GM10847 (cell line): Measurements from ENCODE around the gene EEF1E1.

ENCODE experiments used
- POLR2A ChIP-seq: IDR thresholded peaks from 2 replicates; pipeline ENCODE4 v1.6.1; 2011; ENCODE audit not compliant: insufficient read length; ENCODE audit errors: extremely low read depth

Gene EEF1E1

DNA sequence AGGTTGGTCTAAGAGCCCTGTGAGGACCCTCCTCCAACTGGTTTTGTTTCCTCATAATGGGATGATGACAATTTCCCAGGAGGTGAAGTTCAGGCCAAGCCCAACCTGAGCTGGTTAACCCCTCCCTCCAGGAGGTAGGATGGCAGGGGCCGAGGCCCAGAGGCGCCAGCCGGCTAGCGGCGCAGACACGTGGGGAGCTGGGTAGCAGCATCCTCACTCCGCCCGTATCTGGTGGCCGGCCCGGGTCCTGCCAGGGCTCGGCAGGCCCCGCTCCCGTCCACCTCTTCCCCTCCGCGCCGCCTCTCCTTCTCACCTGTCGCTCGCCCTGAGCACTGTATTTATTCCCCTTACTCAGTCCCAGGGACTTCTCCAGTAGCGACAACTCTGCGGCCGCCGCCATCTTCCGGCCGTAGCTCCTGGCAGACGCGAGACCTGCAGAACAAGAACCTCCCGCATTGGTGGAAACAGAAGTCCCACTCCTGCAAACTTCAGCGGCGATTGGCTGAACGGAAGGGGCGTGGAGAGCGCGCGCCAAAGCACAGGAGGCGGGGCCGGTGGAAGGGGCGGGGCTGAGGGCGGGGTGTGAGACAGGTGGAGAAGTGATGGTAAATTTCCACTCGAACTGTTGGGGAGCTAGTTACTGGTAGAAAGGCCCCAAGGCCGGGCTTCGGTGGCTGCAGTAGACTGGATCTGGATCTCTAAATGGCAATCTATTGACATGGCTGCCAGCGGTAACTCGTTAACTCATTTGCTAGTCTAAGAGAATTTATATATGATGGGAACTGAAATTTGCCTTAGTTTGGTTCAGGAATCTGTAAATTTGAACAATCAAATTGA is at the start of gene EEF1E1:
Gene EEF1E1, minus strand, starts transcription at position 427 of the 837 bp plus-strand sequence. Its CDS starts 27 bp downstream, at position 400.
- TF ChIP-seq POLR2A = peak; percentile 73

DNA sequence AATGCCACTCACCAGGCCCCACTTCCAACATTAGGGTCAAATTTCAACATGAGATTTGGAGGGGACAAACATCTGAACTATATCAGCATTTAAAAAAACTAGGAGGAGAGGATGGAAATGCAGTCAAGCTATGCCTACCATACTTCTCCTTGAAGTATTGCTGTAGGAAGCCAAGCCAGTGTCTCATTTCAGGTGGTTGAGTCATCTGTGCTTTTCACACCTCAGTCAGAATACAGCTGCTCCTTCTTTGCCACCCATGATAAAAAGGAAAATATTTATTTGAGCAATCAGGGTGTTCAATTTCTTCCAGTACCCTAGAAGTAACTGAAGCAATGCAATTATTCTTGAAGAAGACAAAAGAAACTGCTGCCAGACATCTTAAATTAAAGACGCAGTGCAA is 47.0 kb upstream of the EEF1E1 start:
- TF ChIP-seq POLR2A = no peak

DNA sequence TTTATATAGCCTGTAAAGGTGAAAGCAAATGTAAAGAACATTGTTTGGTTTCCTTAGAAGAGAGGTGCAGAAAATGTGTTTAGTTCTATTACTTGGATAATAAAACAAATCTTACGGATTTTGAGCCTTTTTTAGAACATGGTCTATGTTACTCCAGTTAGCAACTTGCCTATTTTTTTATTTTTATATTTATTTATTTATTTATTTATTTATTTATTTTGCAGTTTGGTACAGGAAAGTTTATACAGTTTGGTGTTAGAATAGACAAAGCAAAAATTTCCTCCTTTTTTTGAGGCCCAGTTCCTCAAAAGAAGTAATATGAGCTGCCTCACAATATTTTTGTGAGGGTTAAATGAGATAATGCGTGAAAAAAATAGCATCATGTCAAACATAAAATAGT is 41.6 kb upstream of the EEF1E1 start:
- no peak for TF ChIP-seq POLR2A

DNA sequence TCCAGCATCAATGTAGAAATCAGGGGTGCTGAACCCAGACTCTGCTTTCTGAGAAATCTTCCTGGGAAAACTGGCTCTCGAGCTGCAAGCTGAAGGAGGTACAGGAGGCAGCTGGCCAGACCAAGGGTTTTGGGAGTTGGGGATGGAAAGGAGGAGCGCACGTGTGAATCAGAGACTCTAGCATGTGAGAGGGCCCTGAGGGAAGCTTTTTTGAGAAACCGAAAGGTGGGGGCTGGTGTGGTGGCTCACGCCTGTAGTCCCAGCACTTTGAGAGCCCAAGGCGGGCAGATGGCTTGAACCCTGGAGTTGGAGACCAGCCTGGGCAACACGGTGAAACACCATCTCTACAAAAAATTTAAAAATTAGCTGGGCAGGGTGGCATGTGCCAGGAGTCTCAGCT is 37.1 kb upstream of the EEF1E1 start:
- TF ChIP-seq POLR2A = no peak

DNA sequence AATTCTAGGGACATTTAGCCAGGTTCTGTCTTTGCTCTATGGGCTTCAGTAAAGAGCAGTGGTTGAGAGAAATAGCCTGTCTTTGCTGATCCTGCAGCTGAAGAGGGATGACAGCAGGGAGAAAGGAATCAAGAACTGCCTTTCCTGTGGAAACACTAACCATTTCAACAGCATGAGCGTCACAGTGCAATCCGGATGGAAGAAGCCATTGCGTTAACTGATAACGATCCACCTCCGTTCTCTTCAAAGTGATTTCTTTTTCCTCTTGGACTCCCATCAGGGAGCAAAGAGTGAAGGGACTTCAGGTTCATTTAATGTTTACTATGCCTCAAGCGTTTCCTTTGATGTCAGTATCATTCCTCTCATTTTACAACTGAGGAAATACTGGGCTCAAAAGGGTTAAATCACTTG is 35.2 kb upstream of the EEF1E1 start:
- TF ChIP-seq POLR2A = no peak

DNA sequence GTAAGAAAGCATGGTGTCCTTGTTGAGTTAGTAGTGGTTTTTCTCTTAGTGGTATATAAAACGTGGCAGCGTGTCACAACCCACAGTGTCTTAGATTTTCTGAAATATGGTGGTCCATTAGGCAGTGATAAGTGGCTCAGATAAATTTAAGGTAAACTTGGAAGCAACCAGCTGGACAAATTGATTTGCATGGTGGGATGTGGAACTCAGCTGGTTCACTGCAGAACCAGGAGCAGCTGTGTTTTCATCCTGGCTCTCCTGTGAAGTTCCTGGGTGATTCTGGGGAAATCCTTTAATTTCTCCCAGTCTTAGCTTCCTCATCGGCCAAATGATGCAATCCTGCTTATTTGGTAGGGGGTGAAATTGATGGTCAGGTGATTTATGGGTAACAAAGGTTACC is 32.9 kb upstream of the EEF1E1 start:
- no peak for TF ChIP-seq POLR2A

DNA sequence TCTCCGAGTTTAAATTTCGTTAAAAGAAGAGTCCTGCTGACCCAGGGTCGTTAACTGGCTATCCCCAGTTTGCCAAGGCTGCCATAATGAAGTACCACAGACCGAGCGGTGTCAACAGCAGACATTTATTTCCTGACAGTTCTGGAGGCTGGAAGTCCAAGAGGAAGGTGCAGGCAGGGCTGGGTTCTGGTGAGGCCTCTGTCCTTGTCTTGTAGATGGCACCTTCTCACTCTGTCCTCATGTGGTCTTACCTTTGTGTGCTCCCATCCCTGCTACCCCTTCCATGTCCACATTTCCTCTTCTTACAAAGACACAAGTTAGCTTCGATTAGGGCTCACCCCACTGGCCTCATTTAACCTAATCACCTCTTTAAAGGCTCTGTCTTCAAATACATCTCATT is 29.8 kb upstream of the EEF1E1 start:
- TF ChIP-seq POLR2A = no peak

DNA sequence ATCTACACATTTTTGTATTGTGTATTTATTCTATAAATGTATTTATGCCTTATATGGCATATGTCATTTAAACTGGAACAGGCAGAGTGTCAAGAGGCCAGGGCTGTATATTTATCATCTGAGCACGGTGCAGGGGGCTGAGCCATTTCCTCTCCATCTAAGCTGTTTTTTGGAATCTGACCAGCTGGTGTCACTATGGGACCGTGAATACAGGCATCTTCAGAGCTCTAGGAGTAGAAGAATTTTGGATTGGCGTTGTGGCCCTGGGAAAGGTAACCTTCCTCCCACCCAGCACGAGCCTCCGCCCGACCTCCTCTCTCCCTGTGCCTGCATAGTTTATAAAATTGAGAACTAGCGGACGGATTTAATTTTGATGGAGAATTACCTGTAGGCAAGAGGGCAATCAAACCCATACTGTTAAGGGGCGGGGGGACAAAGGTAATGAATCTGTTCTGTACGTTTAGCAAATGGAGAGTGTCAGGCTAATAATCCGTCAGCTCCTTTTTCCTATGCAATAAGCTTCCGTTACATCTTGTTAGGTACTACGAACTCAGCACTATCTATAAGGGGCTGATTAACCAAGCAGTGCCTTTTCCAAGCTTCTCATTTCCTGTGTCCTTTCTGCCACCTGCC is 29.0 kb upstream of the EEF1E1 start:
- no peak for TF ChIP-seq POLR2A

DNA sequence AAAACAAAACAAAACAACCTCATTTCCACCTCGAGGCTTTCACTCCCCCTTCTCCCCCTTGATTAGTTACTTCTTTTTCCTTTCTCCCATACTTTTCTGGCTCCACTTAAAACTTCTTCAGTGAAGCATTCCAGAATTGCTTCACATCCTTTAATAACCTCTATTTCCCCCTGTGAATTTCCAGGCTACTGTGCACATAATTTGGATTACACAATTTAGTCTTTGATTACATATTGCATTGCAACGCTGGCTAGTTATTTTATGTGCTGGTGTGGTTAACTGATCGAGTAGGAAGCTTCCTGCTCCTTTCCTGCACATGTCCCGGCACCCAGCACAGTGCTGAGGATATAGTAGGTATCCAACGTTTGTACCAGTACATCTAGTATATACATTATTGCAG is 28.1 kb upstream of the EEF1E1 start:
- TF ChIP-seq POLR2A = no peak

DNA sequence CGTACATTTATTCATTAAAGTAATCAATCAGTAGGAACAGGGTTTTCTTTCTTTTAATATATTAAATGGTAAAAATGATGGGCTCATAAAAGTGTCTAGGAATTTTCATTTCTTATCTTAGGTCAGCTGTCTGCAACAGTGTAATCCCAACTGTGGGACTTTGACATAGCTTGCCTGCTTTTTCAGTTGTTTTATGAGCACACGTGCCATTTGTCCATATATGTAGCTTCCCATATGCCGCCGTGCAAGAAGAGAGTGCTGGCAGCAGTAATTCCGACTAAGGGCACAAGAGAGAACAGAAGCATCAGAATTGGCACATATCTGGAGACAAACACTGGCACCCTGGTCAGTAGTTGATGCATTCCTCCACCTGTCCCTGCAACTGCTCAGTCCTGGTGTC is 20.9 kb upstream of the EEF1E1 start:
- no peak for TF ChIP-seq POLR2A

DNA sequence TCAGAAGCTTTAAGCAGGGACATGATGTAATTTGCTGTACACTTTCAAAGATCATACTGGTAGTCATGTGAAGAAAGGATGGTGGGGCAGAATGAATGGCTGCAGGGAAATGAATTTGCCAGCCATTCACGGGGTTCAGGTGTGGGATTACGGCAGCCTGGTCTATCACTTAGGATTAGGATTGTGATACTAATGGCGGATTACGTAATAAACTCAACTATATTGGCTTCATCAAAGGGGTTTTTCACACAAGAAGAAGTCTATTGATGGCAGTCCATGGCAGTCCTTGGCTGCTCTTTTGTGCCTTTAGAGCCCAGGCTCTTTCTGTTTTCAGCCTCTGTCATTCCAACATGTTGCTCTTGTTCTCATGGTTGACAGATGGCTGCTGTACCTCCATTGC is 12.6 kb upstream of the EEF1E1 start:
- TF ChIP-seq POLR2A = no peak

DNA sequence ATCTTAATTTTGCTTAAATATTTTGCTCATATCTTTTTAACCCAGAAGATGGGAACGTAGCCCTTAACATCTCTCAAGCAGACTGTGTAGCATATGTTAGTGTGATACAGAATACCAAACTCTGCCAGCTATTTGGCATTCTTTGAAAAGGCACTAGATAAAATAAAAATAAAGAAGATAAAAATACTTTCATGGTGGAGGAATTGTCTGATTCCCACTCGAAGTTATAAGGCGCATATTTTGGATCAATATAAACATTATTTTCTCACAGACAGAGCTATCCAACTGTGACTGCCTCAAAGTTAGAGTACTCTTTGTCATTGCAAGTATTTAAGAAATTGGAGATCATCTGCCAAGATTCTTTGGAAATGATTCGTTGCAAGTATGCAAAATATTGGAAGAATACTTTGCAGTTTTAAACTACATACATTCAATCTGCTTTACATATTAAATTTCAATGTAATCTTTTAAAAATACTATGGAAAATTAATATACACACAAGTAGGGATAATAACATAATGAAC is 10.8 kb upstream of the EEF1E1 start:
- TF ChIP-seq POLR2A = no peak

DNA sequence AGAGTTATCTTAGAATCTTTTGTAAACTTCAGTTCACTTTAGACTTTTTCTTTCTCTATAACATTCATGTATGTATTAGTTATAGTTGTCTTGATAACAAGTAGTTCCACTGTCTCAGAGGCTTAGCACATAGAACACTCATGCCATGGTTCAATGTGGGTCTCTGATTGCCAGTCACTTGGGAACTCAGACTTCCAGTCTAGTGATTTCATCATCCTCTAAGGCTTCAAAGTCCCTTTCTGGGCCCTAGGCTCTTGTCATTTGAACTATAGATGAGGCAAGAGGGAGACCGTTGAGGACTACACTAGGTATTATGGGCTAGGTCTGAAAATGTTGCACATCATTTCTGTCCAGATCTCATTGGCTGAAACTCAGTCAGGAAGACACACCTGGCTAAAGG is 8.4 kb upstream of the EEF1E1 start:
- TF ChIP-seq POLR2A = no peak

DNA sequence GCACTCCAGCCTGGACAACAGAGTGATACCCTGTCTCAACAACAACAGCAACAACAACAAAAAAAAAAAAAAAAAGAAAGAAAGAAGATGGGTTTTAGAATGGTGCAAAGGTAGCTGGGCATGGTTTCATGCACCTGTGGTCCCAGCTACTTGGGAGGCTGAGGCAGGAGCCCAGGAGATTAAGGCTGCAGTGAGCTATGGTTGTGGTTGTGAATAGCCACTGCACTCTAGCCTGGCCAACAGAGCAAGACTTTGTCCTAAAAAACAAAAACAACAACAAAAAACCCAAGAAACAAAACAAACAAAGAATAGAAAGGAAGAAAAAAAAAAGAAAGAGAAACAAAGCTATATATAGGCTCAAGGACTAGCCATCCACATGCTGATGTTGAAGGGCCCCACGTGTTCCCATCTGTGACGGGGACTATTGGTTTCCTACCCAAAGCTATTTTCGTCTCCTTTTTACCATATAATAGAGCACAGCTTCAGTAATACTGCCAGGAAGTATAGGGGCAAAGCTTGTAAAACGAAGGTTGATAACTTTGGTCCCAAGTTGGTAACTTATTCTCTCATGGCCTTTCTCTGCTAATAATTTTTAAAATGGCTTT is 7.9 kb upstream of the EEF1E1 start:
- no peak for TF ChIP-seq POLR2A

DNA sequence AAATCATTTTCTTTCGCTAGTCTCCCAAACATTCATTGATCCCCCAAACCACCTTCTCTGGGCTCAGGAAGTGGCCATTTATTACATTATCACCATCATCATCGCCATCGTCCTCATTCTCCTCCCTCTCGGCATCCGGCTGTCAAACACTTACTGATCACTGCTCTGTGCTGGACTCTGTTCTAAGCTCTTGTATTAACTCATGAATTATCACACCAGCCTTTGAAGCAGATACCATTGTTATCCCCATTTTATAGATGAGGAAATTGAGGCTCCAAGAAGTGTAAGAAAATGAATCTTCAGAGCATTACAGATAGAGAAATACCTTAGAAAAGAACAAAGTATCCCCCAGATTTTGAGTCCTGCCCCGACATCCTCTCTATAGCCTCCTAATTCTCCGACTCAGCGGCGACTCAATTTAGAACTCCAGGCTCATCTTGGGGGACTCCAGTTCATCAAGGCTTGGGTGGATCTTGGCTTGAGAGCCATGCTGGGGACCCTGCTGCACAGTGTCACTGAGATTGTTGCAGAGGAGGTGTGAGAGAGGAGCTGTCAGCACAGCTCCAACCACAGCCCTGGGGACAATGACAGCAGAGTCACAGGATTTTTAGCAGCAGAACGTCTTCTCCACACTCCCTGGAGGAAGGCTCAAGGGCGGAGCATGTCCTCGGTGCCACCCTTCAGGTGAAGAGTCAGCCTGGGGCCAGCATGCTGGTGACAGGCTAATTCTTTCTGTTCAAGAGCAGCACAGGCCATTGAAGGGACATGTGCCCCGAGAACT is 6.6 kb upstream of the EEF1E1 start:
- TF ChIP-seq POLR2A = no peak
